ENCODE measurements around the gene CDH4. TPM values are rescaled to one million over a fixed set of nuclear protein-coding genes. Genes with fewer than 3 reads are reported as not detected.

CDH4 gene
- total and polyA plus RNA-seq, 2 of the 8 experiments (the other 6 are each of a cell fraction or from before 2014, with no cell fraction given): 4.3 to 7.9 TPM

DNA sequence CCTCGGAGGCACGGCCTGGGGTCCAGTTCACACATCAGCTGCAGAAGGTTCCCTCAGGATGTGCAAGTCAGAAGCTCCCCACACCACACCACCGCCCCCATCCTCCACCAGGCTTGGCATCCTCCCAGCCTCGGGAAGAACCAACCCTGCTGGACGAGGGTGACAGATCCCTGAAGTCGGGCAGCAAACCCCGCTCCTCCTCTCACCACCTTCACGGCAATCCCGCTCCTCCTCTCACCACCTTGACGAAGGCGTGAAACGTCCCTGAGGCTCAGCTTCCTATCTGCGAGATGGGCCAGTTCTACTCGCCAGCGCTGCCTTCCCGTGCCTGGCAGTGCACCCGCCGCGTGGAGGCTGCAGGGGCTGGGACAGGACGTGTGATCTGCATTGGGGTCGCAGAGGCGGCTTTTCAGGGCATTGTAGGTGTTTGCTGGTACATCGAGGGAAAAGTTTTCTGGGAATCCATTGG lies 486.6 kb downstream of the CDH4 start:
- Histone ChIP-seq H3K4ac (replicated peaks; ENCODE audit: insufficient read length, low read depth, low read length) (no peak overlapping the region), H2BK12ac (ENCODE audit: low read depth, low read length) (no peak overlapping the region), H3K27me3 (replicated peaks in 1 of 4; ENCODE audit: control insufficient read depth in 3 of 4, extremely low read depth in 1 of 4, insufficient read depth in 3 of 4, low read length in 3 of 4) (peaks cover 0 to 3% (median 1%) of the 10 kb centered on the region in 4 experiments; a peak in 2 of 7 replicates), H2AFZ (ENCODE audit: low read length) (no peak overlapping the region), H3K9ac (replicated peaks in 1 of 4; ENCODE audit: extremely low read depth in 1 of 4, low read depth in 3 of 4, low read length in 3 of 4) (no peak overlapping the region), H3K23ac (ENCODE audit: insufficient read length) (no peak overlapping the region), H2BK20ac (ENCODE audit: low read length) (no peak overlapping the region), H4K20me1 (replicated peaks in 1 of 2; ENCODE audit: control insufficient read depth in 1 of 2, insufficient read depth in 2 of 2, low read length in 2 of 2) (no peaks in the 10 kb centered on the region), H4K91ac (replicated peaks; ENCODE audit: insufficient read length, low read length) (no peak overlapping the region), H3K79me1 (ENCODE audit: low read depth, low read length) (no peaks in the 10 kb centered on the region), H2BK15ac (ENCODE audit: low read length) (no peak overlapping the region), H3K9me3 (ENCODE audit: insufficient read depth in 2 of 2, low read depth in 1 of 2, low read length in 1 of 2) (no peaks in the 10 kb centered on the region), H3K23me2 (ENCODE audit: low read depth, low read length) (no peaks in the 10 kb centered on the region; the same call in 1 of the 2 replicates), H2BK120ac (replicated peaks; ENCODE audit: low read depth, low read length) (no peak overlapping the region), H4K8ac (ENCODE audit: extremely low read depth, insufficient read depth, low read length) (no peak overlapping the region), H3K14ac (ENCODE audit: insufficient read length) (no peak overlapping the region), H2AK5ac (ENCODE audit: low read depth, low read length) (no peak overlapping the region), H3K4me1 (replicated peaks in 1 of 4; ENCODE audit: control insufficient read depth in 3 of 4, insufficient read depth in 4 of 4, low read length in 3 of 4) (no peaks in the 10 kb centered on the region), H3K36me3 (ENCODE audit: control insufficient read depth in 2 of 4, insufficient read depth in 4 of 4, low read length in 3 of 4) (no peaks in the 10 kb centered on the region), H3K27ac (ENCODE audit: low read depth, low read length) (no peak overlapping the region), H3K18ac (ENCODE audit: extremely low read depth, low read length) (no peak overlapping the region), H4K5ac (ENCODE audit: insufficient read length, low read depth, low read length) (no peak overlapping the region), H2BK5ac (ENCODE audit: low read depth, low read length) (no peak overlapping the region), H3K4me2 (ENCODE audit: insufficient read depth in 1 of 2, low read depth in 2 of 2, low read length in 2 of 2) (no peak overlapping the region), H3K4me3 (ENCODE audit: extremely low read depth in 1 of 4, insufficient read depth in 2 of 4, low read depth in 3 of 4, low read length in 4 of 4) (no peak overlapping the region), H3K79me2 (ENCODE audit: control insufficient read depth in 1 of 2, insufficient read depth in 2 of 2, low read length in 2 of 2) (no peaks in the 10 kb centered on the region), H3K56ac (replicated peaks; ENCODE audit: insufficient read length, low read depth, low read length) (no peak overlapping the region)
- DNase-seq (ENCODE audit: low read depth in 1 of 2, low spot score in 2 of 2): no peak
- CTCF ChIA-PET (ENCODE audit: partially characterized antibody): no interaction called here
- no peak for TF ChIP-seq CTCF (IDR thresholded peaks at IDR 0.05; ENCODE audit: control extremely low read depth in 1 of 3, insufficient read depth in 1 of 3, low read depth in 1 of 3, low read length in 3 of 3)
- TF ChIP-seq PHF8 (conservative IDR thresholded peaks at IDR 0.05; ENCODE audit: low read depth, low read length): no peak
- no peak for TF ChIP-seq SIX5 (IDR thresholded peaks at IDR 0.05; ENCODE audit: low read depth, low read length)
- no peak for TF ChIP-seq RAD21 (IDR thresholded peaks at IDR 0.05 in 1 of 2, conservative IDR thresholded peaks at IDR 0.05 in 1 of 2; ENCODE audit: low read depth in 2 of 2, low read length in 2 of 2)
- TF ChIP-seq KDM4A (IDR thresholded peaks at IDR 0.05; ENCODE audit: low read depth, low read length, severe bottlenecking): no peak
- TF ChIP-seq TAF1 (IDR thresholded peaks at IDR 0.05; ENCODE audit: low read depth, low read length): no peak
- TF ChIP-seq SP4 (IDR thresholded peaks at IDR 0.05; ENCODE audit: low read length): no peak
- TF ChIP-seq E2F6 (IDR thresholded peaks at IDR 0.05): no peak
- WGBS, 2 experiments (ENCODE audit: extremely low coverage in 1 of 2, insufficient coverage in 1 of 2, insufficient read length in 1 of 2, insufficient replicate concordance in 2 of 2, low coverage in 1 of 2, low lambda C conversion rate in 2 of 2, missing lambda C conversion rate in 1 of 2): 91% methylated on average over 21 of the region's 23 CpGs; no CpG with 5 or more reads in 1 of the 2 experiments
- POLR2A ChIA-PET (ENCODE audit: partially characterized antibody): no interaction called here
- FAIRE-seq: no peak

Measured in H1 (cell line).